K562 treated with DMSO at 1 percent for 4 hours (cell line): Measurements from ENCODE around the gene PLAAT5. TPM values are rescaled to one million over a fixed set of nuclear protein-coding genes. Genes with fewer than 3 reads are reported as not detected.

Source experiments
- total RNA-seq: library from RNA; unstranded; fragments of 300-600 nt; gene quantifications from 2 replicates; pipeline ENCODE4 v1.2.3, GENCODE V29; 2022; ENCODE audit not compliant: insufficient read depth

PLAAT5 gene
- not detected in 2 replicates for total RNA-seq

GRCh38 chr11:63490551-63491239, at the start of gene PLAAT5:
Gene PLAAT5 (minus strand): TSS chr11:63491167. CDS start chr11:63491034, 133 bp downstream.

GRCh38 chr11:63536669-63537292, 45.8 kb upstream of the PLAAT5 start, which contains the start of gene PLAAT4:
Gene PLAAT4 (plus strand): TSS chr11:63536808. CDS start chr11:63536869, 61 bp downstream.

DNA sequence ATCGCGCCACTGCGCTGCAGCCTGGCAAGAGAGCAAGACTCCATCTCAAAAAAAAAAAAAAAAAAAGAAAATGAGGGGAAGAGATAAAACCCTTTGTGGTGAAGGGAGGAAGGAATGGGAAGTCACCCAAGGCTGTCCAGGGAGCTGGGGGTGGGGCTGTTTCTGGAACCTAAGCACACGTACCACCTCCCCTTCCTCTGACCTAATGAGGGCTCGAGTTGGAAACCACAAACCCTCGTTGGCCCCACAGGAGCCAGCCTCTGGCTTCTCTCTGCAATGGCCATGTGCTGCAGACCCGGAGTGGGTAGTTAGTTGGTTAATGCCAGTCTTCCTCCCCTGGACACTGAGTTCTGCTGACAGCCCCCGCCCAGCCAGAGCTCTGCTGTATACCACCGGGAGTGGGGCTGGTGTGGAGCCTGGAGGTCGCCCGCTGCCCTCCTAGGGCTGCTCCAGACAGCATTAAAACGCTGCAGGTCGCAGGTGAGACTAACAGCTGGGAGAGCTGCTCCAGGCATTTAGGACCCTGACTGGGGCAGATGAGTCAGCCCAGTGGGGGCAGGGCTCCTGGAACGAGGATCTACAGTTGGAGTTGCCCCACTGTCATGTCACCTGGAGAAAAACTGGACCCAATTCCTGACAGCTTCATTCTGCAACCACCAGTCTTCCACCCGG, 15.0 kb upstream of the PLAAT5 start, which contains the start of gene LGALS12:
TSS of gene LGALS12 (plus strand) at position 228 of the 672 bp plus-strand sequence. CDS start at position 603, 375 bp downstream.

Other genes with a start within 250 kb of the PLAAT5 start
- gene SLC22A25, start 247.6 kb downstream of the PLAAT5 start, total RNA-seq, result not detected in 2 replicates
- gene SLC22A9, start 121.4 kb downstream of the PLAAT5 start, total RNA-seq, result not detected in 2 replicates
- gene LGALS12, start 14.9 kb upstream of the PLAAT5 start, total RNA-seq, result 4.0 and 4.6 TPM in 2 replicates
- 9.2 and 21.8 TPM in 2 replicates for gene PLAAT4, start 45.6 kb upstream of the PLAAT5 start, total RNA-seq
- not detected in 2 replicates for gene PLAAT2, start 72.2 kb upstream of the PLAAT5 start, total RNA-seq
- gene PLAAT3, start 123.3 kb upstream of the PLAAT5 start, total RNA-seq, result 2.0 and 3.0 TPM in 2 replicates
- gene ATL3, start 180.2 kb upstream of the PLAAT5 start, total RNA-seq, result 4.8 and 6.9 TPM in 2 replicates
- 264 and 273 TPM in 2 replicates for gene RTN3, start 190.3 kb upstream of the PLAAT5 start, total RNA-seq